CD14-positive monocyte (primary cell): Measurements from ENCODE around the gene NOXRED1. TPM values are rescaled to one million over a fixed set of nuclear protein-coding genes. Genes with fewer than 3 reads are reported as not detected.

Experiments
- DNase-seq, 3 donors: peaks; one replicate each; pipeline ENCODE4 v3.0.0-alpha.2; 2011 to 2022
- H2AFZ ChIP-seq: 2 replicates; pipeline ENCODE4 v1.6.0; 2012; ENCODE audit warnings: mild to moderate bottlenecking, low read depth, low read length, inconsistent platforms; ENCODE audit not compliant: insufficient read depth, poor library complexity, severe bottlenecking
- H3K27ac ChIP-seq, 2 donors: 1 replicate in 1 of 2; 2 replicates in 1 of 2; pipeline ENCODE4 v1.5.1; 2012 to 2013; ENCODE audit warnings: low read length in 2 of 2, control low read depth in 1 of 2, inconsistent platforms in 1 of 2, low read depth in 1 of 2, mild to moderate bottlenecking in 1 of 2
- H3K27me3 ChIP-seq, 2 donors: one replicate each; pipeline versions ENCODE4 v1.6.0 to v1.6.1; 2011 to 2013; ENCODE audit warnings: low read length in 2 of 2; ENCODE audit not compliant: control insufficient read depth in 2 of 2, insufficient read depth in 2 of 2
- H3K36me3 ChIP-seq, 2 donors: replicated peaks in 1 of 2; 1 replicate in 1 of 2; 2 replicates in 1 of 2; pipeline versions ENCODE4 v1.5.1 to v1.6.1; 2012 to 2013; ENCODE audit warnings: low read length in 2 of 2, control low read depth in 1 of 2, inconsistent platforms in 1 of 2, mild to moderate bottlenecking in 1 of 2; ENCODE audit not compliant: insufficient read depth in 2 of 2, control insufficient read depth in 1 of 2
- H3K4me1 ChIP-seq, 2 donors: 1 replicate in 1 of 2; 2 replicates in 1 of 2; pipeline versions ENCODE4 v1.5.1 to v1.6.1; 2012 to 2013; ENCODE audit warnings: low read length in 2 of 2, control low read depth in 1 of 2, inconsistent platforms in 1 of 2, mild to moderate bottlenecking in 1 of 2, moderate library complexity in 1 of 2; ENCODE audit not compliant: insufficient read depth in 2 of 2, control insufficient read depth in 1 of 2
- H3K4me2 ChIP-seq: replicated peaks from 2 replicates; pipeline ENCODE3; 2012; ENCODE audit warnings: low read length, moderate library complexity, mild to moderate bottlenecking; ENCODE audit not compliant: poor library complexity, severe bottlenecking; ENCODE audit errors: extremely low read depth
- H3K4me3 ChIP-seq, 3 experiments: fragments of 200-600 bp in 1 of 3; sonication (generic) in 1 of 3; replicated peaks in 1 of 3; 1 replicate in 2 of 3; 2 replicates in 1 of 3; pipeline ENCODE4 v1.5.1; 2011 to 2013; ENCODE audit warnings: low read length in 3 of 3, mild to moderate bottlenecking in 3 of 3, control low read depth in 2 of 3, low read depth in 2 of 3, inconsistent platforms in 1 of 3, moderate library complexity in 1 of 3
- H3K79me2 ChIP-seq: 2 replicates; pipeline ENCODE4 v1.6.0; 2012; ENCODE audit warnings: mild to moderate bottlenecking, control low read depth, inconsistent platforms, low read length, moderate library complexity; ENCODE audit not compliant: insufficient read depth
- H3K9ac ChIP-seq: 2 replicates; pipeline ENCODE4 v1.6.0; 2017; ENCODE audit warnings: low read length, mild to moderate bottlenecking; ENCODE audit not compliant: insufficient read depth, poor library complexity, severe bottlenecking
- H3K9me3 ChIP-seq, 2 donors: replicated peaks in 1 of 2; 1 replicate in 1 of 2; 2 replicates in 1 of 2; pipeline versions ENCODE4 v1.5.1 to v1.6.1; 2012 to 2013; ENCODE audit warnings: low read length in 2 of 2, control low read depth in 1 of 2; ENCODE audit not compliant: control insufficient read depth in 1 of 2, insufficient read depth in 1 of 2
- H4K20me1 ChIP-seq: 2 replicates; pipeline ENCODE4 v1.6.0; 2012; ENCODE audit warnings: mild to moderate bottlenecking, low read length, control low read depth, moderate library complexity; ENCODE audit not compliant: insufficient read depth
- H3K27ac Mint-ChIP-seq, 7 donors: one replicate each; pipeline ENCODE4 v1.8.0; 2020; ENCODE audit warnings: mild to moderate bottlenecking in 7 of 7, mixed read lengths in 7 of 7, moderate library complexity in 6 of 7, inconsistent platforms in 2 of 7
- H3K27me3 Mint-ChIP-seq, 3 donors: one replicate each; pipeline ENCODE4 v1.8.0; 2021 to 2022; ENCODE audit warnings: low read depth in 3 of 3, mild to moderate bottlenecking in 3 of 3, mixed read lengths in 3 of 3, moderate library complexity in 3 of 3, inconsistent platforms in 1 of 3
- H3K36me3 Mint-ChIP-seq, 2 donors: one replicate each; pipeline ENCODE4 v1.8.0; 2020; ENCODE audit warnings: mixed read lengths in 2 of 2, inconsistent platforms in 1 of 2, mild to moderate bottlenecking in 1 of 2
- H3K4me1 Mint-ChIP-seq: one replicate; pipeline ENCODE4 v1.8.0; 2020; ENCODE audit warnings: mild to moderate bottlenecking, mixed read lengths
- H3K4me3 Mint-ChIP-seq, 2 donors: one replicate each; pipeline ENCODE4 v1.8.0; 2020; ENCODE audit warnings: mild to moderate bottlenecking in 2 of 2, mixed read lengths in 2 of 2, moderate library complexity in 1 of 2
- H3K9me3 Mint-ChIP-seq, 7 donors: one replicate each; pipeline ENCODE4 v1.8.0; 2020 to 2022; ENCODE audit warnings: mixed read lengths in 7 of 7, mild to moderate bottlenecking in 6 of 7, moderate library complexity in 6 of 7, inconsistent platforms in 2 of 7
- CTCF ChIP-seq: fragments of 200-600 bp; IDR thresholded peaks from one replicate; pipeline ENCODE4 v1.8.0; 2022; ENCODE audit warnings: antibody characterized with exemption, mild to moderate bottlenecking
- WGBS: methylation state at CpG from one replicate; pipeline ENCODE4 v1.1.5; 2013; ENCODE audit warnings: missing lambda C conversion rate; ENCODE audit not compliant: insufficient coverage; 5-methylcytosine and 5-hydroxymethylcytosine counted together
- intact Hi-C, 2 donors: fragments of 100-400 bp; cut with micrococcal nuclease; formaldehyde crosslinking; loops; one replicate each; pipeline versions ENCODE4 v1.15.0 to v1.15.1; 2023
- polyA plus RNA-seq, 3 donors: library from polyadenylated mRNA; depleted of rRNA in 1 of 3; unstranded in 2 of 3; stranded (reverse) in 1 of 3; fragments of 300-500 nt in 2 of 3; fragments of >200 nt in 1 of 3; fragmentation: Illumina TruSeq in 2 of 3; gene quantifications; 1 replicate in 2 of 3; 2 replicates in 1 of 3; pipeline ENCODE4 v1.2.3, GENCODE V29; 2012 to 2021

The NOXRED1 gene
- polyA plus RNA-seq, 3 donors, result 0.39 TPM; not detected in 2

GRCh38 chr14:77378701-77379100 lies 44.6 kb downstream of the NOXRED1 start:
- intact Hi-C loops, result loop anchor here (5.0 kb wide), 2 partner anchors 56 to 79 kb away; partner anchors contain the start of genes AHSA1 (in 2 of the 2), GSTZ1 (in 2 of the 2), POMT2 (in 2 of the 2) and VIPAS39 (in 2 of the 2)
- peak overlapping the region in 1 of 3 experiments; percentile 30 for H3K4me3 ChIP-seq
- peaks cover 42 to 45% of the 10 kb centered on the region in 2 donors for H3K4me1 ChIP-seq
- 16% methylated on average over 5 of the region's 6 CpGs for WGBS
- peaks cover 30% of the 10 kb centered on the region for H3K79me2 ChIP-seq
- no peaks in the 10 kb centered on the region for H3K27me3 ChIP-seq
- H2AFZ ChIP-seq, result peak overlapping the region; percentile 27
- H3K9me3 ChIP-seq, result no peaks in the 10 kb centered on the region
- H3K9me3 Mint-ChIP-seq, result peaks cover 0 to 2% (median 0%) of the 10 kb centered on the region in 7 donors
- peaks cover 2% of the 10 kb centered on the region in 2 donors for H3K36me3 Mint-ChIP-seq
- H3K27me3 Mint-ChIP-seq, result peaks cover 0 to 2% (median 0%) of the 10 kb centered on the region in 3 donors
- H3K27ac ChIP-seq, result peak overlapping the region in 1 of 2 donors; percentile 43
- H3K4me2 ChIP-seq, result peak overlapping the region; percentile 25
- TF ChIP-seq CTCF, result no peak
- DNase-seq, result peak; percentile 38 to 72 (median 72)
- H3K27ac Mint-ChIP-seq, result no peak overlapping the region
- no peak overlapping the region for H3K9ac ChIP-seq
- H3K4me1 Mint-ChIP-seq, result peaks cover 28% of the 10 kb centered on the region
- no peaks in the 10 kb centered on the region for H3K36me3 ChIP-seq
- peaks cover 5% of the 10 kb centered on the region for H4K20me1 ChIP-seq
- H3K4me3 Mint-ChIP-seq, result no peak overlapping the region

- Histone ChIP-seq H3K36me3 (no peaks in the 10 kb centered on the region), H3K4me3 (peak overlapping the region; percentile 75 to 99 (median 89)), H3K27ac (peak overlapping the region in 1 of 2 donors; percentile 79), H3K9me3 (no peaks in the 10 kb centered on the region), H2AFZ (peak overlapping the region; percentile 95), H3K9ac (no peak overlapping the region), H4K20me1 (peaks cover 8% of the 10 kb centered on the region), H3K4me2 (peak overlapping the region; percentile 94), H3K79me2 (peaks cover 39% of the 10 kb centered on the region), H3K4me1 (peaks cover 42 to 45% of the 10 kb centered on the region in 2 donors), H3K27me3 (no peaks in the 10 kb centered on the region)
- no peak for TF ChIP-seq CTCF
- Mint-ChIP-seq H3K4me3 (no peak overlapping the region), H3K27ac (no peak overlapping the region), H3K9me3 (peaks cover 0 to 2% (median 0%) of the 10 kb centered on the region in 7 donors), H3K27me3 (peaks cover 0 to 2% (median 0%) of the 10 kb centered on the region in 3 donors), H3K4me1 (peaks cover 38% of the 10 kb centered on the region), H3K36me3 (peaks cover 3 to 8% of the 10 kb centered on the region in 2 donors)
- 17% methylated on average over 10 of the region's 10 CpGs for WGBS
- DNase-seq, result no peak
- intact Hi-C loops, result loop anchor here (5.0 kb wide), 2 partner anchors 55 to 80 kb away; partner anchors contain the start of genes AHSA1 (in 2 of the 2), GSTZ1 (in 2 of the 2), POMT2 (in 2 of the 2) and VIPAS39 (in 2 of the 2)
Measured at GRCh38 chr14:77377502-77377844, 45.9 kb downstream of the NOXRED1 start.
